Measurements from ENCODE around the gene BSDC1. TPM values are rescaled to one million over a fixed set of nuclear protein-coding genes. Genes with fewer than 3 reads are reported as not detected.
A peak's percentile ranks its signal among the peaks of the same experiment; 100 is the strongest.

The BSDC1 gene
- polyA plus RNA-seq, 1 of the 3 experiments (the other 2 are of a cell fraction): 51.0 TPM

- WGBS (ENCODE audit: low lambda C conversion rate): 80% methylated on average over 3 of the region's 3 CpGs
- H3K4me1 ChIP-seq (ENCODE audit: control insufficient read depth in 1 of 2, insufficient read depth in 2 of 2, low read depth in 1 of 2, low read length in 1 of 2): peaks cover 0 to 7% of the 10 kb centered on the region in 2 experiments; a peak in 2 of 4 replicates
- H2AFZ ChIP-seq (ENCODE audit: low read depth): no peak overlapping the region
- no peak overlapping the region for H3K9ac ChIP-seq
- ChIA-PET CTCF (interaction anchor here (2.6 kb wide), 1 partner anchor 9 kb away, joined by 8 read pairs; no protein-coding TSS in a partner anchor), POLR2A (no interaction called here)
- H3K36me3 ChIP-seq (replicated peaks in 1 of 2; ENCODE audit: control insufficient read depth in 1 of 2, insufficient read depth in 2 of 2, low read length in 1 of 2): peaks cover 23 to 26% of the 10 kb centered on the region in 2 experiments
- H3K27me3 ChIP-seq (ENCODE audit: insufficient read depth): no peaks in the 10 kb centered on the region
- no peaks in the 10 kb centered on the region for H4K20me1 ChIP-seq (ENCODE audit: insufficient read depth)
- TF ChIP-seq MEF2A (IDR thresholded peaks at IDR 0.05; ENCODE audit: borderline replicate concordance, low read depth): no peak
- TF ChIP-seq FOSL2 (IDR thresholded peaks at IDR 0.05; ENCODE audit: borderline replicate concordance, low read depth): no peak
- no peak for TF ChIP-seq RXRA (IDR thresholded peaks at IDR 0.05; ENCODE audit: borderline replicate concordance, low read depth)
- TF ChIP-seq TCF12 (IDR thresholded peaks at IDR 0.05): no peak
- no peak for TF ChIP-seq POLR2AphosphoS5 (IDR thresholded peaks at IDR 0.05; ENCODE audit: low read depth, low read length)
- TF ChIP-seq MAX (IDR thresholded peaks at IDR 0.05; ENCODE audit: low read depth): no peak
- TF ChIP-seq RCOR1 (IDR thresholded peaks at IDR 0.05; ENCODE audit: low read length): no peak
- no peak for TF ChIP-seq GATA2 (CRISPR knock-in tag; IDR thresholded peaks at IDR 0.05)
- TF ChIP-seq ZBTB33 (IDR thresholded peaks at IDR 0.05; ENCODE audit: borderline replicate concordance, low read depth): no peak
- TF ChIP-seq EZH2phosphoT487 (IDR thresholded peaks at IDR 0.05; ENCODE audit: borderline replicate concordance, low read depth): no peak
- no peak for TF ChIP-seq IRF3 (IDR thresholded peaks at IDR 0.05; ENCODE audit: low read depth, low read length)
- TF ChIP-seq REST (IDR thresholded peaks at IDR 0.05; ENCODE audit: low read depth, low read length): no peak
- no peak for TF ChIP-seq USF2 (IDR thresholded peaks at IDR 0.05; ENCODE audit: borderline replicate concordance, low read depth, low read length)
- TF ChIP-seq NFIC (IDR thresholded peaks at IDR 0.05; ENCODE audit: borderline replicate concordance): no peak
- TF ChIP-seq SMC3 (IDR thresholded peaks at IDR 0.05; ENCODE audit: low read depth, low read length): no peak
- no peak for TF ChIP-seq CTCF (IDR thresholded peaks at IDR 0.05)
- no peak for TF ChIP-seq RAD21 (IDR thresholded peaks at IDR 0.05; ENCODE audit: low read length)
- TF ChIP-seq ELF1 (IDR thresholded peaks at IDR 0.05): no peak
- no peak overlapping the region for H3K27ac ChIP-seq (ENCODE audit: low read depth in 2 of 2, low read length in 1 of 2)
- peaks cover 10% of the 10 kb centered on the region for H3F3A ChIP-seq (replicated peaks; ENCODE audit: insufficient read depth)
- no peaks in the 10 kb centered on the region for H3K9me2 ChIP-seq
- H3K4me2 ChIP-seq: peak overlapping the region; percentile 80
- H3K79me2 ChIP-seq (ENCODE audit: insufficient read depth): peaks cover 52% of the 10 kb centered on the region
- H3K4me3 ChIP-seq (ENCODE audit: low read depth in 2 of 2, low read length in 1 of 2): no peak overlapping the region
- H3K9me3 ChIP-seq: no peaks in the 10 kb centered on the region
- no peak for DNase-seq
Measured at GRCh38 chr1:32392325-32392724, 1.9 kb downstream of the BSDC1 start.

Measured in SK-N-SH (cell line).